ENCODE results near the gene TMEM203.

The TMEM203 gene, protein sequence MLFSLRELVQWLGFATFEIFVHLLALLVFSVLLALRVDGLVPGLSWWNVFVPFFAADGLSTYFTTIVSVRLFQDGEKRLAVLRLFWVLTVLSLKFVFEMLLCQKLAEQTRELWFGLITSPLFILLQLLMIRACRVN

DNA sequence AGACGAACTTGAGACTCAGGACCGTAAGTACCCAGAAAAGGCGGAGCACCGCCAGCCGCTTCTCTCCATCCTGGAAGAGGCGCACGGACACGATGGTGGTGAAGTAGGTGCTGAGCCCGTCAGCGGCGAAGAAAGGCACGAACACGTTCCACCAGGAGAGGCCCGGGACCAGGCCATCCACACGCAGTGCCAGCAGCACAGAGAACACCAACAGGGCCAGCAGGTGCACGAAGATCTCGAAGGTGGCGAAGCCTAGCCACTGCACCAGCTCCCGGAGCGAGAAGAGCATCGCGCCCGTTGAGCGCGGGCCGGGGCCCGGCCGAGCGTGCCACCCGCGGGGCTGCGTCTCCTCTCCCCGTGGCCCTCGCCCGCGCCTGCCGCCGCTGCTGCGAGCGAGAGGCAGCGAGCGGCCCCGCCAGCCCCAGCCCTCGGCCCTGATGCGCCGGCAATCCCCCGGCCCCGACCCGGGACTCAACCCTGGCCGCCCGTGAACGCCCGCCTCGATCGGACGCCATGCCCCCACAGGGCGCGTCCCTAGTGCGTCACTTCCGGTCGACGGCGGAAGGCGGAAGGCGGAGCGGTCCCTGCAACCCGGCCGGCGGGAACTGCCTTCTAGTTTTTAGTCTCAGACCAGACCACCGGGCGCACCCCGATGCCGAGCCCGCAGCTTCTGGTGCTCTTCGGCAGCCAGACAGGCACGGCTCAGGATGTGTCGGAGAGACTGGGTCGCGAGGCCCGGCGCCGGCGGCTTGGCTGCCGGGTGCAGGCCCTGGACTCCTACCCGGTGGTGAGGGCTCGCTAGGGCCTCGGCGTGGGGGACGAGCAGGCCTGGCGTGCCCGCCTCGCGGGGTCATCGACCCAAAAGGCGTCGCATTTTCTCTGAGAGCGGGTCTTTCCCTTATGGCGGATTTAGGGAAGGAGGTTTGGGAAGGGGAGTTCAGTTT, at the start of gene TMEM203, which contains the start of gene NDOR1:
Gene TMEM203 (minus strand): TSS at position 523 of the 944 bp plus-strand sequence. CDS start 234 bp downstream, at position 289.
Gene NDOR1 (plus strand): TSS at position 575 of the 944 bp plus-strand sequence. CDS start 78 bp downstream, at position 653.
- Mint-ChIP-seq H3K4me1 (peaks cover 34 to 63% of the 10 kb centered on the region in 2 donors), H3K36me3 (peaks cover 20 to 34% of the 10 kb centered on the region in 2 donors), H3K4me3 (peak within 1 kb of the TSS; percentile 93 to 95), H3K9me3 (no peaks in the 10 kb centered on the region), H3K27me3 (no peaks in the 10 kb centered on the region), H3K27ac (peak within 1 kb of the TSS; percentile 97)
- DNase-seq (peak; percentile 89), ATAC-seq (replicated peaks) (peak; percentile 70 to 71)

- peak; percentile 92 for DNase-seq
- ATAC-seq (replicated peaks): peak; percentile 87 to 94
- Mint-ChIP-seq H3K4me1 (peaks cover 18 to 32% of the 10 kb centered on the region in 2 donors), H3K9me3 (no peaks in the 10 kb centered on the region), H3K36me3 (peaks cover 0 to 8% of the 10 kb centered on the region in 2 donors), H3K27ac (peak within 1 kb of the TSS; percentile 84), H3K27me3 (no peaks in the 10 kb centered on the region), H3K4me3 (peak within 1 kb of the TSS; percentile 82)
Measured at GRCh38 chr9:137254624-137255447, 49.4 kb upstream of the TMEM203 start, which contains the start of gene NELFB. Gene NELFB, plus strand, starts transcription at chr9:137255327.

DNA sequence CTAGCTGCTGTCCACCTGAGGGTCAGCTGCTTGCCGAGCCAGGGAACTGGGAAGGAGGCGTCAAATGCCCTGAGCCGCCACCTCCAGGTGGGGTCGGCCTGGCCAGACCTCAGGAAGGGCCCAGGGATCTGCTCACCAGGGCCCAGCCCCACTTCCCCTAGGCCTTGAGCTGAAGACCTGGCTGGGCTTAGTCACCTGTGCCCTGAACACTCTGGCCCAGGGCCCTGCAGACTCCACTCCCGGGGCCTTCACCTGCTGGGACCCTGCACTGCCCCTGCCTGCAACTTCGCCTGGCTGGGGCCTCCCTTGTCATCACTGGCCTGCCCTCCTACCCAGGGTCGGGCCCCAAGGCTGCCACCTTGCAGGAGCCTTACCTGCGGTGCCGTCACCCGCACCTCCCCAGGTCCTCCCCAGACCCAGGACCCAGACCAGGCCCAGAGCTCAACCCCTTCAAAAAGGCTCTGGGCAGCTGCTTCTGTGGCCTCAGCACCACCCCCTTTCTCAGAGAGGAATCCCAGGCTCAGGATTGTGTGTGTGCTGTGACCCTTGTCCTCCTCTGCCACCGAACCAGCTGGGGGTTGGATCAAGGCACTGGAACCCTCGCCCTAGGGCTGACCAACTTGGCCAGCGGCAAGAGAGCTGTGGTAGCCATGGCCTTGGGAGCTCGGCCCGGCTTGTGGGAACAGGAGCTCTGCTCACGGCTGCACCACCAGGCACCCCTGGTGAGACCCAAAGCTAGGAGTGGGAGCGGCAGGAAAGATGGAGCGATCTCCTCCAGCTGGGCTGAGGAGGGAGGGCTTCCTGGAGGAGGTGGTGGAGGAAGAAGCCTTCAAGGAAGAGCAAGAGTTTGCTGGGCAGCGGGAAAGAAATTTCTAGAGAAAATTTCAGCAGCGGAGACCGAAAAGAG, 48.5 kb upstream of the TMEM203 start:
- peaks cover 0 to 8% of the 10 kb centered on the region in 2 donors for H3K36me3 Mint-ChIP-seq
- DNase-seq (no peak), ATAC-seq (replicated peaks) (no peak)
- H3K4me1 Mint-ChIP-seq: peaks cover 18 to 32% of the 10 kb centered on the region in 2 donors
- peak overlapping the region; percentile 84 for H3K27ac Mint-ChIP-seq
- H3K9me3 Mint-ChIP-seq: no peaks in the 10 kb centered on the region
- peak overlapping the region; percentile 82 for H3K4me3 Mint-ChIP-seq
- no peaks in the 10 kb centered on the region for H3K27me3 Mint-ChIP-seq

- Mint-ChIP-seq H3K27ac (no peak overlapping the region), H3K4me1 (peaks cover 18 to 32% of the 10 kb centered on the region in 2 donors), H3K27me3 (no peaks in the 10 kb centered on the region), H3K4me3 (no peak overlapping the region), H3K36me3 (peaks cover 0 to 8% of the 10 kb centered on the region in 2 donors), H3K9me3 (no peaks in the 10 kb centered on the region)
- DNase-seq (no peak), ATAC-seq (replicated peaks) (no peak)
Measured at GRCh38 chr9:137252555-137253506, 47.4 kb upstream of the TMEM203 start.

DNA sequence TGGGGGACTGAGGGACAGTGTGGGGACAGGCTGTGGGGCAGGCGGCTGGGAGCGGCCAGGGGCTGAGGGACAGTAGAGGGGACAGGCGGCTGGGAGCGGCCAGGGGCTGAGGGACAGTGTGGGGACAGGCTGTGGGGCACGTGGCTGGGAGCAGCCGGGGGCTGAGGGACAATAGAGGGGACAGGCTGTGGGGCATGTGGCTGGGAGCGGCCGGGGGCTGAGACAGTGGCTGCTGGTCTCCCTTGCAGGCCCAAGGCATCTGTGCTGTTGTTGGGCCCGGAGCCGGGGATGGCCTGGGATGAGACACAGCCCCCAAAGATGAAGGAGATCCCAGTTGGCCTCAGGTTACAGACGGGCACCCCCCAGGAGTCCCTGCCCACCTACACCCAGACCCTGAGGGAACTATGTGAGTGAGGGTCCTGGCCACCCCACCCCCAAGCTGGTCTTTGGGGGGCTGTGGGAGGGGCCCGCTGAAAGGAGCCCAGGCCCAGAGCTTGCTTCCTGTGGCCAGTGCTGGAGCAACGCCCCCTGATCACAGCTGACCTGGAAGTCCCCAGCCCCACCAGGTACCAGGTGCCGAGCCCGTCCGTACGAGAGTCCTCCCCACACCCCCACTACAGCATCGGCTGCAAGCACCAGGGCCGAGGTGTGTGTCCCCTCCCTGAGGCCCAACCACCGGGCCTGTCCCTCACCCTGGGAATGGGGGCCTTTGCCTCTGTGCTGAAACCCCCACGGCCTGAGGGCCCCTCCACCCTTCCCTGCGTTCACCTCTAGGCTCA, 46.2 kb upstream of the TMEM203 start:
- no peak overlapping the region for H3K4me3 Mint-ChIP-seq
- no peak for ATAC-seq (replicated peaks)
- peaks cover 0 to 3% of the 10 kb centered on the region in 2 donors for H3K36me3 Mint-ChIP-seq
- no peaks in the 10 kb centered on the region for H3K27me3 Mint-ChIP-seq
- peaks cover 15 to 30% of the 10 kb centered on the region in 2 donors for H3K4me1 Mint-ChIP-seq
- no peak for DNase-seq
- H3K9me3 Mint-ChIP-seq: no peaks in the 10 kb centered on the region
- no peak overlapping the region for H3K27ac Mint-ChIP-seq

DNA sequence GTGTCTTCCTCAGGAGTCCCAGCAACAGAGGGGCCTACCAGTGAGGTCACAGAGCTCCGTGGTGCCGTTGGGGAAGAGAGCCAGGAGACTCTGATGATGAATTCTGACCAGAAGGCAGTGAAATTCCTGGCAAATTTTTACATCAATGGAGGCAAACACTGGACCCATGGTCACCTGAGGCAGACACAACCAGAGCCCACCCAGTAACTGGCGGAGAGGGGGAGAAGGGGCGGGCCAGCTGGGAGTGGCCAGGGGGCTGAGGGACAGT, 45.7 kb upstream of the TMEM203 start, which contains the start of gene STPG3:
Gene STPG3 (plus strand): TSS at position 93 of the 268 bp plus-strand sequence. CDS start 1 bp downstream, at position 94.
- H3K4me1 Mint-ChIP-seq: peaks cover 10 to 24% of the 10 kb centered on the region in 2 donors
- no peak within 1 kb of the TSS for H3K4me3 Mint-ChIP-seq
- no peaks in the 10 kb centered on the region for H3K9me3 Mint-ChIP-seq
- H3K27me3 Mint-ChIP-seq: no peaks in the 10 kb centered on the region
- H3K27ac Mint-ChIP-seq: no peak within 1 kb of the TSS
- ATAC-seq (replicated peaks): no peak
- DNase-seq: no peak
- H3K36me3 Mint-ChIP-seq: no peaks in the 10 kb centered on the region

- H3K27ac Mint-ChIP-seq: no peak overlapping the region
- ATAC-seq (replicated peaks) (no peak), DNase-seq (no peak)
- H3K9me3 Mint-ChIP-seq: no peaks in the 10 kb centered on the region
- H3K4me3 Mint-ChIP-seq: no peak overlapping the region
- no peaks in the 10 kb centered on the region for H3K36me3 Mint-ChIP-seq
- no peaks in the 10 kb centered on the region for H3K27me3 Mint-ChIP-seq
- peaks cover 10 to 21% of the 10 kb centered on the region in 2 donors for H3K4me1 Mint-ChIP-seq
Measured at GRCh38 chr9:137250329-137251193, 45.1 kb upstream of the TMEM203 start.

- no peak for ATAC-seq (replicated peaks)
- no peaks in the 10 kb centered on the region for H3K9me3 Mint-ChIP-seq
- H3K27ac Mint-ChIP-seq: no peak overlapping the region
- no peak for DNase-seq
- no peaks in the 10 kb centered on the region for H3K27me3 Mint-ChIP-seq
- H3K4me1 Mint-ChIP-seq: peaks cover 14 to 22% of the 10 kb centered on the region in 2 donors
- peaks cover 4 to 17% of the 10 kb centered on the region in 2 donors for H3K36me3 Mint-ChIP-seq
- H3K4me3 Mint-ChIP-seq: no peak overlapping the region
Measured at GRCh38 chr9:137247916-137248175, 42.4 kb upstream of the TMEM203 start.

- DNase-seq (no peak), ATAC-seq (replicated peaks) (no peak)
- Mint-ChIP-seq H3K27me3 (no peaks in the 10 kb centered on the region), H3K9me3 (no peaks in the 10 kb centered on the region), H3K4me3 (no peak overlapping the region), H3K27ac (no peak overlapping the region), H3K36me3 (peaks cover 9 to 22% of the 10 kb centered on the region in 2 donors), H3K4me1 (peaks cover 17 to 28% of the 10 kb centered on the region in 2 donors)
Measured at GRCh38 chr9:137247135-137247915, 41.9 kb upstream of the TMEM203 start.

GRCh38 chr9:137245450-137246421, 40.3 kb upstream of the TMEM203 start:
- Mint-ChIP-seq H3K27me3 (no peaks in the 10 kb centered on the region), H3K27ac (peak overlapping the region; percentile 3), H3K36me3 (peaks cover 15 to 30% of the 10 kb centered on the region in 2 donors), H3K9me3 (no peaks in the 10 kb centered on the region), H3K4me3 (no peak overlapping the region), H3K4me1 (peaks cover 21 to 32% of the 10 kb centered on the region in 2 donors)
- no peak for ATAC-seq (replicated peaks)
- DNase-seq: no peak

Measured in stimulated activated naive B cell treated with anti-CD40 and anti-IgM and Interleukin-4, amounts not matched to agents 10 μg/mL and 1 μg/mL and 100 μg/mL, for 72 hours (primary cell).